Measurements from ENCODE around the gene PFDN1. TPM values are rescaled to one million over a fixed set of nuclear protein-coding genes. Genes with fewer than 3 reads are reported as not detected.

The PFDN1 gene
- total and polyA plus RNA-seq, 4 donors, result 14.0 to 30.8 (median 20.7) TPM

GRCh38 chr5:140342896-140343295, 40.0 kb upstream of the PFDN1 start:
- no peak for DNase-seq (ENCODE audit: low spot score)
- WGBS, result 67% methylated on average over 1 of the region's 1 CpG
- Histone ChIP-seq H3K27ac (ENCODE audit: low read depth in 1 of 2, low read length in 2 of 2) (no peak overlapping the region), H3K9ac (ENCODE audit: low read depth in 1 of 2, low read length in 2 of 2) (no peak overlapping the region), H3K4me3 (ENCODE audit: low read depth in 1 of 3, low read length in 3 of 3) (no peak overlapping the region), H3K9me3 (ENCODE audit: control insufficient read depth in 4 of 4, low read length in 3 of 4) (no peaks in the 10 kb centered on the region), H3K36me3 (ENCODE audit: control insufficient read depth in 4 of 4, insufficient read depth in 3 of 4, low read depth in 1 of 4, low read length in 3 of 4) (no peaks in the 10 kb centered on the region), H3K27me3 (ENCODE audit: control insufficient read depth in 4 of 4, insufficient read depth in 4 of 4, low read length in 3 of 4) (no peaks in the 10 kb centered on the region), H3K4me1 (ENCODE audit: control insufficient read depth in 4 of 4, insufficient read depth in 4 of 4, low read length in 3 of 4) (peaks cover 0 to 14% (median 10%) of the 10 kb centered on the region in 4 donors)
- no peak for TF ChIP-seq HNF4G (IDR thresholded peaks at IDR 0.05)
- TF ChIP-seq, protein P1, sequence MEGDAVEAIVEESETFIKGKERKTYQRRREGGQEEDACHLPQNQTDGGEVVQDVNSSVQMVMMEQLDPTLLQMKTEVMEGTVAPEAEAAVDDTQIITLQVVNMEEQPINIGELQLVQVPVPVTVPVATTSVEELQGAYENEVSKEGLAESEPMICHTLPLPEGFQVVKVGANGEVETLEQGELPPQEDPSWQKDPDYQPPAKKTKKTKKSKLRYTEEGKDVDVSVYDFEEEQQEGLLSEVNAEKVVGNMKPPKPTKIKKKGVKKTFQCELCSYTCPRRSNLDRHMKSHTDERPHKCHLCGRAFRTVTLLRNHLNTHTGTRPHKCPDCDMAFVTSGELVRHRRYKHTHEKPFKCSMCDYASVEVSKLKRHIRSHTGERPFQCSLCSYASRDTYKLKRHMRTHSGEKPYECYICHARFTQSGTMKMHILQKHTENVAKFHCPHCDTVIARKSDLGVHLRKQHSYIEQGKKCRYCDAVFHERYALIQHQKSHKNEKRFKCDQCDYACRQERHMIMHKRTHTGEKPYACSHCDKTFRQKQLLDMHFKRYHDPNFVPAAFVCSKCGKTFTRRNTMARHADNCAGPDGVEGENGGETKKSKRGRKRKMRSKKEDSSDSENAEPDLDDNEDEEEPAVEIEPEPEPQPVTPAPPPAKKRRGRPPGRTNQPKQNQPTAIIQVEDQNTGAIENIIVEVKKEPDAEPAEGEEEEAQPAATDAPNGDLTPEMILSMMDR (IDR thresholded peaks at IDR 0.05; ENCODE audit: low read depth, low read length, missing input control), result no peak
- no peak for TF ChIP-seq SP1 (IDR thresholded peaks at IDR 0.05)
- TF ChIP-seq TAF1 (conservative IDR thresholded peaks at IDR 0.05), result no peak
- TF ChIP-seq REST (IDR thresholded peaks at IDR 0.05), result no peak
- no peak for TF ChIP-seq ZBTB33 (IDR thresholded peaks at IDR 0.05)
- no peak for TF ChIP-seq EGR1 (IDR thresholded peaks at IDR 0.05; ENCODE audit: low read depth in 2 of 2)
- no peak for TF ChIP-seq YY1 (IDR thresholded peaks at IDR 0.05)
- no peak for TF ChIP-seq HNF4A (conservative IDR thresholded peaks at IDR 0.05)
- TF ChIP-seq NR2F2 (IDR thresholded peaks at IDR 0.05), result no peak
- TF ChIP-seq GABPA (IDR thresholded peaks at IDR 0.05 in 1 of 2, conservative IDR thresholded peaks at IDR 0.05 in 1 of 2), result no peak
- no peak for TF ChIP-seq RXRA (IDR thresholded peaks at IDR 0.05)
- no peak for TF ChIP-seq MAX (IDR thresholded peaks at IDR 0.05)
- no peak for TF ChIP-seq FOXA2 (IDR thresholded peaks at IDR 0.05)
- no peak for TF ChIP-seq JUND (IDR thresholded peaks at IDR 0.05)
- TF ChIP-seq ATF3 (IDR thresholded peaks at IDR 0.05), result no peak
- no peak for TF ChIP-seq FOXA1 (IDR thresholded peaks at IDR 0.05)
- TF ChIP-seq RAD21 (IDR thresholded peaks at IDR 0.05), result no peak
